C4-2B (cell line): ENCODE data around the gene P2RX5.

Experiments used
- CTCF ChIP-seq: fragments of 450-650 bp; conservative IDR thresholded peaks from 2 replicates; pipeline ENCODE4 v1.5.1; 2017; ENCODE audit warnings: mild to moderate bottlenecking
- ZFX ChIP-seq: fragments of 450-650 bp; IDR thresholded peaks from 2 replicates; pipeline ENCODE4 v1.6.1; 2017

GRCh38 chr17:3656353-3656752 lies 39.6 kb downstream of the P2RX5 start:
- no peak for TF ChIP-seq CTCF
- no peak for TF ChIP-seq ZFX
